Measurements from ENCODE around the gene GRIK3. TPM values are rescaled to one million over a fixed set of nuclear protein-coding genes. Genes with fewer than 3 reads are reported as not detected.

Gene GRIK3
- total RNA-seq, 2 donors from 2014 or later: 0.30 to 0.55 TPM

DNA sequence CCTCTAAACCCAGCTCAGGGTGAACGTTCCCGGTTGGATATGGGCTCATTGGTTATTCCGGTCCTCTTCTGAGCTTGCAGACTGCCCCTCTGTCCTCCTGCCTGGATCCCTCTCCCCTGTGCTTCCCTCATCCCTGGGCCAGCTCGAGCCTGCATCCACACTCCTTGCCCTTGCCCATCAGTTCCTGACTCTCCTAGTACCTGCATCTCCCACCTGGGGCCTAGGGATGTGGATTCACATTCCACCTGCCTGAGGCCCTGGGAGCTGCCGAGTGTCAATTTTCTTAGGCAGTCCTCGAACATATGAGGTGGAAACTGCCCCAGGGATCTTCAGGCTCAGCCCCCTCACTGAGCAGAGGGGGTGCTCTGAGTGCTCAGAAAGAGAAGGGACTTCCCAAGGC, 252.2 kb downstream of the GRIK3 start:
- Histone ChIP-seq H3K27me3 (no peaks in the 10 kb centered on the region), H3K4me3 (no peak overlapping the region), H3K36me3 (no peaks in the 10 kb centered on the region), H3K4me1 (no peaks in the 10 kb centered on the region), H3K9me3 (no peaks in the 10 kb centered on the region), H3K27ac (no peak overlapping the region)
- TF ChIP-seq, protein P1, sequence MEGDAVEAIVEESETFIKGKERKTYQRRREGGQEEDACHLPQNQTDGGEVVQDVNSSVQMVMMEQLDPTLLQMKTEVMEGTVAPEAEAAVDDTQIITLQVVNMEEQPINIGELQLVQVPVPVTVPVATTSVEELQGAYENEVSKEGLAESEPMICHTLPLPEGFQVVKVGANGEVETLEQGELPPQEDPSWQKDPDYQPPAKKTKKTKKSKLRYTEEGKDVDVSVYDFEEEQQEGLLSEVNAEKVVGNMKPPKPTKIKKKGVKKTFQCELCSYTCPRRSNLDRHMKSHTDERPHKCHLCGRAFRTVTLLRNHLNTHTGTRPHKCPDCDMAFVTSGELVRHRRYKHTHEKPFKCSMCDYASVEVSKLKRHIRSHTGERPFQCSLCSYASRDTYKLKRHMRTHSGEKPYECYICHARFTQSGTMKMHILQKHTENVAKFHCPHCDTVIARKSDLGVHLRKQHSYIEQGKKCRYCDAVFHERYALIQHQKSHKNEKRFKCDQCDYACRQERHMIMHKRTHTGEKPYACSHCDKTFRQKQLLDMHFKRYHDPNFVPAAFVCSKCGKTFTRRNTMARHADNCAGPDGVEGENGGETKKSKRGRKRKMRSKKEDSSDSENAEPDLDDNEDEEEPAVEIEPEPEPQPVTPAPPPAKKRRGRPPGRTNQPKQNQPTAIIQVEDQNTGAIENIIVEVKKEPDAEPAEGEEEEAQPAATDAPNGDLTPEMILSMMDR (IDR thresholded peaks at IDR 0.05): no peak
- no peak for DNase-seq (ENCODE audit: low spot score)

- no peak overlapping the region for H3K4me3 ChIP-seq
- H3K4me1 ChIP-seq: no peaks in the 10 kb centered on the region
- no peaks in the 10 kb centered on the region for H3K36me3 ChIP-seq
- H3K9me3 ChIP-seq: no peaks in the 10 kb centered on the region
- no peak for DNase-seq (ENCODE audit: low spot score)
- H3K27ac ChIP-seq: no peak overlapping the region
- TF ChIP-seq, protein P1 (IDR thresholded peaks at IDR 0.05): no peak
- no peaks in the 10 kb centered on the region for H3K27me3 ChIP-seq
These were observed 253.2 kb downstream of the GRIK3 start for GRCh38 chr1:36781098-36781497.

DNA sequence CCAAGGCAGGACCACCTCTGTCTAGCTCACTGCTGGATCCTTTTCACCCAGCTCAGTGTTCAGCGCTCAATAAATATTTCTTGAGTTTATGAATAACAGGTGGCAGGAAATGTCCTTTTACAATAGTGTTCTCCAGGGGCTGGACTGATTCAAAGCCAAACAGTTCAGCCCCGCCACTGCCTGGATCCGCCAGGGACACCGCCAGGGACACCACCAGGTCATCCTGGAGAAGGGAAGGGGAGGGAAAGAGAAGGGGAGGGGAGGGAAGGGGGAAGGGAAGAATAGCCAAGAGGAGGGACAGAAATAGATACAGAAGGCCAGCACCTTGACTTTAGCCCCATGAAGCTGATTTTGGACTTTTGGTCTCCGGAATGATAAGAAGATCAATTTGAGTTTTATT, 255.6 kb downstream of the GRIK3 start:
- no peaks in the 10 kb centered on the region for H3K27me3 ChIP-seq
- DNase-seq (ENCODE audit: low spot score): no peak
- TF ChIP-seq, protein P1 (IDR thresholded peaks at IDR 0.05): no peak

GRCh38 chr1:36776948-36777831, 257.1 kb downstream of the GRIK3 start:
- DNase-seq (ENCODE audit: low spot score): no peak
- Histone ChIP-seq H3K9me3 (no peaks in the 10 kb centered on the region), H3K4me3 (no peak overlapping the region), H3K27ac (no peak overlapping the region), H3K4me1 (no peaks in the 10 kb centered on the region), H3K36me3 (no peaks in the 10 kb centered on the region), H3K27me3 (no peaks in the 10 kb centered on the region)
- TF ChIP-seq, protein P1 (IDR thresholded peaks at IDR 0.05): no peak

More for the DNA sequence above, 255.6 kb downstream of the GRIK3 start:
- Histone ChIP-seq H3K27ac (no peak overlapping the region), H3K4me1 (no peaks in the 10 kb centered on the region), H3K36me3 (no peaks in the 10 kb centered on the region), H3K4me3 (no peak overlapping the region), H3K9me3 (no peaks in the 10 kb centered on the region)

DNA sequence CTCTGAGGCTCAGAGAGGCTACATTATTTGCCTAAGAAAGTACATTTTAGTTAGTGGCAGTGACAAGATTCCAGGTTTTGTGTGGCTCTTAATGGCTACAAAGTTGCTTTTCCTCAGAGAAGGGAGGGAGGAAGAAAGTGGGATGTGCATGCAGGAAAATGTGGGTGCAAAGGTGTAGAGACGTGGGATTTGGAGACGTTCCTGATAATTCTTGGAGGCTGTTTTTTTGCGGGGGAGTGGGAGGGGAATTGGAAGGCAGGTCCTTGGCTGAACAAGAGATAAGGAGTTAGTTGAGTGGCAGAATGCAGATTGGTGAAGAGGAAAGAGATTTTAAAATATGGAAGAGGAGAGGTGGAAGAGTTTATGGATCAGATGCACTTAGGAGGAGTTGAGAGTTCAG, 258.1 kb downstream of the GRIK3 start:
- Histone ChIP-seq H3K27me3 (no peaks in the 10 kb centered on the region), H3K4me3 (no peak overlapping the region), H3K36me3 (no peaks in the 10 kb centered on the region), H3K9me3 (no peaks in the 10 kb centered on the region), H3K4me1 (no peaks in the 10 kb centered on the region), H3K27ac (no peak overlapping the region)
- TF ChIP-seq, protein P1 (IDR thresholded peaks at IDR 0.05): no peak
- no peak for DNase-seq (ENCODE audit: low spot score)
